ENCODE data around the gene TOR1B.

The TOR1B gene

GRCh38 chr9:129835860-129836223, 32.9 kb downstream of the TOR1B start:
- peaks cover 22% of the 10 kb centered on the region for H3K36me3 Mint-ChIP-seq (ENCODE audit: low read depth)
- H3K9me3 Mint-ChIP-seq: no peaks in the 10 kb centered on the region
- peak overlapping the region; percentile 92 to 97 (median 96) for H3K4me3 Mint-ChIP-seq
- H3K27me3 Mint-ChIP-seq (ENCODE audit: low read depth): no peaks in the 10 kb centered on the region
- TF ChIP-seq CTCF (IDR thresholded peaks at IDR 0.05; ENCODE audit: unreplicated experiment in 3 of 3): no peak
- peaks cover 43% of the 10 kb centered on the region for H3K4me1 Mint-ChIP-seq
- peak overlapping the region; percentile 47 to 82 (median 66) for H3K27ac Mint-ChIP-seq

GRCh38 chr9:129836311-129837007, 33.5 kb downstream of the TOR1B start:
- Mint-ChIP-seq H3K4me3 (peak overlapping the region; percentile 92 to 97 (median 96)), H3K4me1 (peaks cover 43% of the 10 kb centered on the region), H3K27me3 (ENCODE audit: low read depth) (no peaks in the 10 kb centered on the region), H3K9me3 (no peaks in the 10 kb centered on the region), H3K36me3 (ENCODE audit: low read depth) (peaks cover 20% of the 10 kb centered on the region), H3K27ac (peak overlapping the region; percentile 47 to 82 (median 66))
- no peak for TF ChIP-seq CTCF (IDR thresholded peaks at IDR 0.05; ENCODE audit: unreplicated experiment in 3 of 3)

GRCh38 chr9:129838707-129839259, 35.8 kb downstream of the TOR1B start:
- H3K36me3 Mint-ChIP-seq (ENCODE audit: low read depth): peaks cover 8% of the 10 kb centered on the region
- no peak for TF ChIP-seq CTCF (IDR thresholded peaks at IDR 0.05; ENCODE audit: unreplicated experiment in 3 of 3)
- H3K4me1 Mint-ChIP-seq: peaks cover 38% of the 10 kb centered on the region
- no peaks in the 10 kb centered on the region for H3K27me3 Mint-ChIP-seq (ENCODE audit: low read depth)
- no peak overlapping the region for H3K27ac Mint-ChIP-seq
- no peaks in the 10 kb centered on the region for H3K9me3 Mint-ChIP-seq
- peak overlapping the region in 2 of 3 experiments; percentile 23 to 27 for H3K4me3 Mint-ChIP-seq

- no peaks in the 10 kb centered on the region for H3K9me3 Mint-ChIP-seq
- no peaks in the 10 kb centered on the region for H3K27me3 Mint-ChIP-seq (ENCODE audit: low read depth)
- no peak overlapping the region for H3K27ac Mint-ChIP-seq
- H3K4me3 Mint-ChIP-seq: peak overlapping the region in 2 of 3 experiments; percentile 17 to 43
- peaks cover 8% of the 10 kb centered on the region for H3K36me3 Mint-ChIP-seq (ENCODE audit: low read depth)
- H3K4me1 Mint-ChIP-seq: peaks cover 31% of the 10 kb centered on the region
- TF ChIP-seq CTCF (IDR thresholded peaks at IDR 0.05; ENCODE audit: unreplicated experiment in 3 of 3): no peak
These were observed 36.5 kb downstream of the TOR1B start for GRCh38 chr9:129839324-129840023.

- H3K27ac Mint-ChIP-seq: no peak overlapping the region
- H3K27me3 Mint-ChIP-seq (ENCODE audit: low read depth): no peaks in the 10 kb centered on the region
- H3K4me3 Mint-ChIP-seq: no peak overlapping the region
- H3K9me3 Mint-ChIP-seq: no peaks in the 10 kb centered on the region
- H3K36me3 Mint-ChIP-seq (ENCODE audit: low read depth): peaks cover 6% of the 10 kb centered on the region
- peaks cover 28% of the 10 kb centered on the region for H3K4me1 Mint-ChIP-seq
- no peak for TF ChIP-seq CTCF (IDR thresholded peaks at IDR 0.05; ENCODE audit: unreplicated experiment in 3 of 3)
These were observed 37.0 kb downstream of the TOR1B start for GRCh38 chr9:129840034-129840433.

Data from nephron (organoid).